Esophagus squamous epithelium (tissue), 4 donors: Measurements from ENCODE around the gene WNT9B.

Source experiments
- CTCF ChIP-seq, 6 experiments: fragments of 450-650 bp in 4 of 6; fragments of 200-600 bp in 2 of 6; sonication (generic) in 2 of 6; IDR thresholded peaks; one replicate each; pipeline ENCODE4 v1.5.1; 2016 to 2019; ENCODE audit warnings: antibody characterized with exemption in 6 of 6, mild to moderate bottlenecking in 4 of 6, moderate library complexity in 4 of 6
- POLR2A ChIP-seq, 4 donors: fragments of 450-650 bp; IDR thresholded peaks; one replicate each; pipeline ENCODE4 v1.6.1; 2017; ENCODE audit warnings: antibody characterized with exemption in 4 of 4, mild to moderate bottlenecking in 4 of 4, moderate library complexity in 3 of 4

GRCh38 chr17:46930051-46930450 is 78.7 kb downstream of the WNT9B start:
- TF ChIP-seq CTCF (IDR thresholded peaks at IDR 0.05) = no peak
- TF ChIP-seq POLR2A (IDR thresholded peaks at IDR 0.05) = no peak
